Mesendoderm (in vitro differentiated cells): ENCODE results near the gene UBTD1.
A peak's percentile ranks its signal among the peaks of the same experiment; 100 is the strongest.

Experiments
- DNase-seq: peaks from one replicate; pipeline ENCODE4 v3.0.0; 2013
- H2AK5ac ChIP-seq: 2 replicates; pipeline ENCODE4 v1.6.1; 2013; ENCODE audit warnings: low read length, inconsistent platforms
- H2BK120ac ChIP-seq: 2 replicates; pipeline ENCODE4 v1.6.1; 2013; ENCODE audit warnings: low read depth, mild to moderate bottlenecking, low read length, moderate library complexity, mixed read lengths
- H2BK15ac ChIP-seq: replicated peaks from 2 replicates; pipeline ENCODE4 v1.6.1; 2013; ENCODE audit warnings: low read depth, mild to moderate bottlenecking, moderate library complexity
- H2BK5ac ChIP-seq: 2 replicates; pipeline ENCODE4 v1.6.1; 2013; ENCODE audit warnings: low read length, inconsistent platforms
- H3K18ac ChIP-seq: 2 replicates; pipeline ENCODE4 v1.6.1; 2013; ENCODE audit warnings: mild to moderate bottlenecking, low read length, mixed read lengths
- H3K23ac ChIP-seq: one replicate; pipeline ENCODE4 v1.6.1; 2013; ENCODE audit warnings: low read length
- H3K27ac ChIP-seq: 2 replicates; pipeline ENCODE4 v1.5.1; 2013; ENCODE audit warnings: low read depth, mild to moderate bottlenecking, inconsistent platforms, low read length, moderate library complexity
- H3K27me3 ChIP-seq: 2 replicates; pipeline ENCODE4 v1.6.1; 2013; ENCODE audit warnings: low read length, control low read depth, mild to moderate bottlenecking, inconsistent platforms; ENCODE audit not compliant: insufficient read depth, poor library complexity
- H3K36me3 ChIP-seq: 2 replicates; pipeline ENCODE4 v1.6.1; 2013; ENCODE audit warnings: low read length, inconsistent platforms; ENCODE audit not compliant: control insufficient read depth, insufficient read depth
- H3K4ac ChIP-seq: one replicate; pipeline ENCODE4 v1.6.1; 2013; ENCODE audit warnings: low read depth, mild to moderate bottlenecking, low read length, moderate library complexity
- H3K4me1 ChIP-seq: 2 replicates; pipeline ENCODE4 v1.6.1; 2013; ENCODE audit warnings: low read depth, low read length, inconsistent platforms; ENCODE audit not compliant: control insufficient read depth
- H3K4me2 ChIP-seq: 2 replicates; pipeline ENCODE4 v1.6.1; 2013; ENCODE audit warnings: low read length
- H3K4me3 ChIP-seq: 2 replicates; pipeline ENCODE4 v1.5.1; 2013; ENCODE audit warnings: mild to moderate bottlenecking, low read length
- H3K56ac ChIP-seq: one replicate; pipeline ENCODE4 v1.6.1; 2013; ENCODE audit warnings: low read length
- H3K79me1 ChIP-seq: 2 replicates; pipeline ENCODE4 v1.6.1; 2013; ENCODE audit warnings: low read length, inconsistent platforms
- H3K79me2 ChIP-seq: 2 replicates; pipeline ENCODE4 v1.6.1; 2013; ENCODE audit warnings: mild to moderate bottlenecking, low read length; ENCODE audit not compliant: control insufficient read depth, insufficient read depth
- H3K9ac ChIP-seq: 2 replicates; pipeline ENCODE4 v1.6.1; 2013; ENCODE audit warnings: low read length, inconsistent platforms
- H4K5ac ChIP-seq: one replicate; pipeline ENCODE4 v1.6.1; 2013; ENCODE audit warnings: low read length
- H4K8ac ChIP-seq: one replicate; pipeline ENCODE4 v1.6.1; 2013; ENCODE audit warnings: low read depth, mild to moderate bottlenecking, control low read depth, low read length, moderate library complexity
- WGBS: extraction: QIAGEN DNeasy Blood & Tissue Kit; methylation state at CpG from one replicate; pipeline ENCODE4 v1.1.7; 2013; ENCODE audit warnings: low lambda C conversion rate, missing lambda C conversion rate; ENCODE audit not compliant: insufficient coverage; ENCODE audit errors: extremely low coverage; 5-methylcytosine and 5-hydroxymethylcytosine counted together

The UBTD1 gene

GRCh38 chr10:97600616-97601015, 101.9 kb downstream of the UBTD1 start:
- H2BK5ac ChIP-seq: no peak overlapping the region
- no peaks in the 10 kb centered on the region for H3K79me2 ChIP-seq
- H2BK15ac ChIP-seq: no peak overlapping the region
- H3K56ac ChIP-seq: no peak overlapping the region
- H3K4me2 ChIP-seq: no peak overlapping the region
- no peak overlapping the region for H3K4ac ChIP-seq
- no peaks in the 10 kb centered on the region for H3K4me1 ChIP-seq
- H3K27ac ChIP-seq: no peak overlapping the region
- H3K18ac ChIP-seq: no peak overlapping the region
- no CpG with 5 or more reads among the region's 1 CpG for WGBS
- no peak overlapping the region for H3K9ac ChIP-seq
- H4K8ac ChIP-seq: no peak overlapping the region
- H4K5ac ChIP-seq: no peak overlapping the region
- H3K79me1 ChIP-seq: no peaks in the 10 kb centered on the region
- no peak for DNase-seq
- H3K4me3 ChIP-seq: no peak overlapping the region
- H2AK5ac ChIP-seq: no peak overlapping the region
- H3K23ac ChIP-seq: no peak overlapping the region
- H3K36me3 ChIP-seq: no peaks in the 10 kb centered on the region
- no peak overlapping the region for H2BK120ac ChIP-seq
- H3K27me3 ChIP-seq: no peaks in the 10 kb centered on the region

- Histone ChIP-seq H3K56ac (no peak overlapping the region), H2BK15ac (no peak overlapping the region), H4K5ac (no peak overlapping the region), H3K4ac (no peak overlapping the region), H2BK5ac (no peak overlapping the region), H3K27ac (no peak overlapping the region), H3K27me3 (no peaks in the 10 kb centered on the region), H3K23ac (no peak overlapping the region), H3K4me3 (no peak overlapping the region), H3K4me2 (no peak overlapping the region), H3K4me1 (no peaks in the 10 kb centered on the region), H3K36me3 (no peaks in the 10 kb centered on the region), H4K8ac (no peak overlapping the region), H3K79me2 (no peaks in the 10 kb centered on the region), H2BK120ac (no peak overlapping the region), H3K79me1 (no peaks in the 10 kb centered on the region), H3K18ac (no peak overlapping the region), H3K9ac (no peak overlapping the region), H2AK5ac (no peak overlapping the region)
- WGBS: no CpG with 5 or more reads among the region's 21 CpGs
- DNase-seq: no peak
Observed at GRCh38 chr10:97601268-97602215, 102.8 kb downstream of the UBTD1 start.

GRCh38 chr10:97607095-97607636, 108.4 kb downstream of the UBTD1 start:
- Histone ChIP-seq H4K5ac (no peak overlapping the region), H3K18ac (no peak overlapping the region), H2BK120ac (no peak overlapping the region), H3K79me1 (no peaks in the 10 kb centered on the region), H3K4ac (no peak overlapping the region), H3K56ac (peak overlapping the region; percentile 25), H3K36me3 (no peaks in the 10 kb centered on the region), H3K9ac (no peak overlapping the region), H2AK5ac (no peak overlapping the region), H3K4me1 (no peaks in the 10 kb centered on the region), H3K23ac (no peak overlapping the region), H3K79me2 (no peaks in the 10 kb centered on the region), H2BK15ac (no peak overlapping the region), H3K27ac (no peak overlapping the region), H3K4me3 (no peak overlapping the region), H3K4me2 (no peak overlapping the region), H3K27me3 (no peaks in the 10 kb centered on the region), H2BK5ac (no peak overlapping the region), H4K8ac (no peak overlapping the region)
- no CpG with 5 or more reads among the region's 5 CpGs for whole genome bisulfite sequencing
- DNase-seq: no peak

DNA sequence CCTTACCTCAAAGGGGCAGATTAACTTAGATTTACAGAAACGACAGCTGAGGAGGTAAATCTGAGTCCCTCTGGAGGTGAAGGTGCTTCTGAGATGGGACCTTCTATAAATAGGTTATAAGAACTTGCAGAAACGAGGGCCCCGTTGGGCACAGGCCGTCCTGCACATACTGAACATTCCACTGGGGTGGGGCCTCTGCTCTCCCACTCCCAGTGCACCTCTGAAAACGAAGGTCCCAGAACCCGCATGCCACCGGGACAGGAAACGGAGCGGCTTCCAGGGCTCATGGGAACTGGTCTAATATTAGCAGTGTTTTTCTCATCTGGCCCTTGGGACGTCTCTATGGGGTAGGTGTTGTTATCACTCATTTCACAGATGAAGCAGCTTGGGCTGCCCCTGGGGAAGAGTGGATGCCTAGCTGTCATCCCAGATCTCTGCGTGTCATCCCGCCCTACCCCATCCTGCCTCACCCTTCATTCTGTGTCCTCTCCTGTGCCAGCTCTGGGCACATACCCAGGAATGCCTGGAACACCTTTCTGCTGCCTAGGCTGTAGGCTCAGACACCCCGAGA, 110.4 kb downstream of the UBTD1 start:
- DNase-seq: no peak
- Histone ChIP-seq H3K23ac (peak overlapping the region; percentile 15), H2BK5ac (no peak overlapping the region), H3K36me3 (no peaks in the 10 kb centered on the region), H3K4ac (no peak overlapping the region), H2BK120ac (no peak overlapping the region), H2AK5ac (no peak overlapping the region), H3K4me1 (no peaks in the 10 kb centered on the region), H3K18ac (no peak overlapping the region), H3K4me3 (no peak overlapping the region), H3K79me2 (no peaks in the 10 kb centered on the region), H3K27me3 (no peaks in the 10 kb centered on the region), H3K27ac (no peak overlapping the region), H2BK15ac (no peak overlapping the region), H4K8ac (no peak overlapping the region), H3K56ac (no peak overlapping the region), H3K79me1 (no peaks in the 10 kb centered on the region), H3K4me2 (no peak overlapping the region), H3K9ac (no peak overlapping the region), H4K5ac (no peak overlapping the region)
- WGBS: no CpG with 5 or more reads among the region's 13 CpGs

GRCh38 chr10:97611473-97611872, 112.7 kb downstream of the UBTD1 start:
- Histone ChIP-seq H4K8ac (no peak overlapping the region), H2BK15ac (no peak overlapping the region), H2BK120ac (no peak overlapping the region), H3K18ac (no peak overlapping the region), H3K4me2 (no peak overlapping the region), H3K27ac (no peak overlapping the region), H3K27me3 (no peaks in the 10 kb centered on the region), H3K23ac (no peak overlapping the region), H4K5ac (no peak overlapping the region), H3K36me3 (no peaks in the 10 kb centered on the region), H2AK5ac (no peak overlapping the region), H3K4me1 (no peaks in the 10 kb centered on the region), H3K4ac (no peak overlapping the region), H2BK5ac (no peak overlapping the region), H3K56ac (no peak overlapping the region), H3K9ac (no peak overlapping the region), H3K4me3 (no peak overlapping the region), H3K79me2 (no peaks in the 10 kb centered on the region), H3K79me1 (no peaks in the 10 kb centered on the region)
- no CpG with 5 or more reads among the region's 12 CpGs for WGBS
- no peak for DNase-seq
